K562 (cell line): ENCODE data around the gene PHF10. TPM values are rescaled to one million over a fixed set of nuclear protein-coding genes. Genes with fewer than 3 reads are reported as not detected.

ENCODE experiments used
- ATAC-seq: fragments of 200-7000 bp; cut with Tn5 transposase; 3 replicates; pipeline ENCODE4 v1.9.1; 2020; ENCODE audit warnings: moderate library complexity
- BruUV-seq: library from RNA; stranded (reverse); fragments of 400-500 nt; replicated peaks from 2 replicates; lab custom pipeline; 2021; lab: Mats Ljungman, UMichigan
- CTCF ChIA-PET: fragments of 300-600 bp; formaldehyde crosslinking; extraction: SDS; loops from one replicate; lab custom pipeline; 2021; ENCODE audit warnings: low intra/inter-chr PET ratio; lab: Yijun Ruan, JAX
- POLR2A ChIA-PET: fragments of 300-600, 350-650 bp; sonication (Branson Sonifier 250); formaldehyde crosslinking; extraction: SDS; loops from one replicate; lab custom pipeline; 2021; ENCODE audit warnings: antibody characterized with exemption, inconsistent platforms; lab: Yijun Ruan, JAX
- DNase-seq, 4 experiments: peaks; one replicate each; pipeline versions ENCODE4 v3.0.0 to v3.0.0-alpha.2; 2011 to 2018; ENCODE audit warnings: low spot score in 3 of 4, mixed read lengths in 3 of 4; ENCODE audit errors: extremely low read depth in 1 of 4
- FAIRE-seq: peaks from 2 replicates; lab custom pipeline; 2011; peaks lifted over from hg19 to GRCh38; lab: Jason Lieb, UNC
- H2AFZ ChIP-seq: 2 replicates; pipeline ENCODE4 v1.6.0; 2011; ENCODE audit warnings: low read depth, low read length, control low read depth, inconsistent platforms
- H3K27ac ChIP-seq: fragments of 200-600 bp; 3 replicates; pipeline ENCODE4 v1.8.0; 2011; ENCODE audit warnings: low read depth, mild to moderate bottlenecking, control low read depth, inconsistent platforms, low read length, moderate library complexity, mixed read lengths; ENCODE audit errors: extremely low read depth
- H3K27me3 ChIP-seq, 2 experiments: fragments of 300-600 bp in 1 of 2; 2 replicates in 1 of 2; 3 replicates in 1 of 2; pipeline versions ENCODE4 v1.6.0 to v1.8.0; 2011; ENCODE audit warnings: inconsistent platforms in 2 of 2, low read length in 2 of 2, mild to moderate bottlenecking in 1 of 2, mixed read lengths in 1 of 2, moderate library complexity in 1 of 2; ENCODE audit not compliant: control insufficient read depth in 2 of 2, insufficient read depth in 2 of 2
- H3K36me3 ChIP-seq: fragments of 300-600 bp; 3 replicates; pipeline ENCODE4 v1.8.0; 2011; ENCODE audit warnings: mild to moderate bottlenecking, low read length, inconsistent platforms; ENCODE audit not compliant: control insufficient read depth, insufficient read depth
- H3K4me1 ChIP-seq, 2 experiments: fragments of 200-600 bp in 1 of 2; replicated peaks in 1 of 2; 2 replicates in 1 of 2; 3 replicates in 1 of 2; pipeline versions ENCODE4 v1.5.1 to v1.8.0; 2011; ENCODE audit warnings: inconsistent platforms in 2 of 2, low read length in 2 of 2, mild to moderate bottlenecking in 1 of 2, mixed read lengths in 1 of 2, moderate library complexity in 1 of 2; ENCODE audit not compliant: control insufficient read depth in 2 of 2, insufficient read depth in 2 of 2
- H3K4me2 ChIP-seq: 2 replicates; pipeline ENCODE4 v1.6.1; 2011; ENCODE audit warnings: low read length, control low read depth, inconsistent platforms, mixed read lengths; ENCODE audit not compliant: insufficient read depth
- H3K4me3 ChIP-seq: fragments of 200-600 bp; sonication (generic), shearing (Covaris generic); 2 replicates; pipeline ENCODE4 v1.5.1; 2016; ENCODE audit warnings: control low read depth, inconsistent platforms
- H3K79me2 ChIP-seq: fragments of 200-600 bp; 3 replicates; pipeline ENCODE4 v1.8.0; 2011; ENCODE audit warnings: low read length, inconsistent platforms; ENCODE audit not compliant: control insufficient read depth, insufficient read depth
- H3K9ac ChIP-seq, 2 experiments: 2 replicates each; pipeline versions ENCODE4 v1.6.0 to v1.6.1; 2011; ENCODE audit warnings: low read depth in 2 of 2, low read length in 2 of 2, control low read depth in 1 of 2, inconsistent platforms in 1 of 2, mild to moderate bottlenecking in 1 of 2, mixed read lengths in 1 of 2; ENCODE audit not compliant: insufficient read depth in 1 of 2
- H3K9me1 ChIP-seq: one replicate; pipeline ENCODE4 v1.6.0; 2011; ENCODE audit warnings: inconsistent platforms, mild to moderate bottlenecking, low read length, moderate library complexity; ENCODE audit not compliant: control insufficient read depth, insufficient read depth
- H3K9me3 ChIP-seq: replicated peaks from 2 replicates; pipeline ENCODE4 v1.5.1; 2011; ENCODE audit warnings: low read depth, low read length, inconsistent platforms; ENCODE audit not compliant: control insufficient read depth, insufficient read depth
- H4K20me1 ChIP-seq: replicated peaks from 2 replicates; pipeline ENCODE4 v1.6.1; 2011; ENCODE audit warnings: low read length, inconsistent platforms, mixed read lengths; ENCODE audit not compliant: control insufficient read depth, insufficient read depth
- PURB ChIP-seq: sonication (generic); formaldehyde crosslinking; IDR thresholded peaks from 2 replicates; pipeline ENCODE4 v1.9.0; 2021; ENCODE audit warnings: low read depth, mild to moderate bottlenecking, missing genetic modification reagents
- SIN3B ChIP-seq: fragments of 450-650 bp; IDR thresholded peaks from 2 replicates; pipeline ENCODE4 v1.6.1; 2017; ENCODE audit warnings: low read depth, mild to moderate bottlenecking, moderate library complexity
- ZHX1 ChIP-seq: fragments of 150-350 bp; conservative IDR thresholded peaks from 2 replicates; pipeline ENCODE4 v1.6.1; 2014; ENCODE audit warnings: low read length
- ZNF695 ChIP-seq: fragments of 450-650 bp; formaldehyde crosslinking; IDR thresholded peaks from 2 replicates; pipeline ENCODE4 v1.4.0; 2020; ENCODE audit warnings: mild to moderate bottlenecking, moderate library complexity
- WGBS: fragments of 100-300 bp; shearing (Covaris generic); methylation state at CpG from one replicate; pipeline ENCODE4 v1.1.6; 2016; ENCODE audit warnings: low coverage, mixed read lengths; ENCODE audit not compliant: insufficient coverage; ENCODE audit errors: missing lambda C conversion rate; 5-methylcytosine and 5-hydroxymethylcytosine counted together
- in situ Hi-C: fragments of 300-500 bp; cut with MboI; formaldehyde crosslinking; loops from 4 replicates; pipeline ENCODE4 v1.15.0; 2018; ENCODE audit warnings: inconsistent platforms, mixed read lengths
- intact Hi-C: fragments of 100-400 bp; cut with micrococcal nuclease; formaldehyde crosslinking; loops from 2 replicates; pipeline ENCODE4 v1.14.2; 2022
- polyA plus RNA-seq, 8 experiments: library from polyadenylated mRNA; depleted of rRNA in 4 of 8; stranded (reverse) in 5 of 8; unstranded in 3 of 8; fragments of >200 nt; fragmentation: Nextera tagmentation in 2 of 8; fragmentation: Illumina TruSeq in 1 of 8; extraction: Ambion mirVana in 2 of 8; extraction: Trizol in 1 of 8; gene quantifications; 2 replicates each; pipeline versions ENCODE4 v1.2.1 to v1.2.3, GENCODE V29; 2011 to 2014; ENCODE audit warnings: inconsistent platforms in 1 of 8, missing spikeins in 1 of 8
- total RNA-seq, 7 experiments: library from RNA; depleted of rRNA in 6 of 7; stranded (reverse); fragments of >200 nt in 6 of 7; fragmentation: Illumina TruSeq in 2 of 7; extraction: Trizol in 2 of 7; gene quantifications; 2 replicates each; pipeline versions ENCODE4 v1.2.1 to v1.2.3, GENCODE V29; 2011 to 2021; ENCODE audit warnings: low replicate concordance in 1 of 7
- TF ChIP-seq, protein P1 (sequence below): fragments of 200-600 bp; sonication (generic); IDR thresholded peaks from one replicate; pipeline ENCODE4 v1.6.1; 2012; ENCODE audit warnings: mild to moderate bottlenecking, low read depth, low read length, inconsistent platforms

The PHF10 gene
- total and polyA plus RNA-seq, 9 of the 15 experiments (the other 6 are each of a cell fraction or from before 2014, with no cell fraction given), result 23.9 to 88.9 (median 46.0) TPM

- FAIRE-seq, result peak; percentile 91
- CTCF ChIA-PET, result no interaction called here
- H3K4me3 ChIP-seq, result peak within 1 kb of the TSS; percentile 74
- H3K9me1 ChIP-seq, result peaks cover 2% of the 10 kb centered on the region
- H3K4me1 ChIP-seq, result peaks cover 13 to 19% of the 10 kb centered on the region in 2 experiments; a peak in 4 of 5 replicates
- in situ Hi-C loops (no loop called here), intact Hi-C loops (loop anchor here (1.0 kb wide), 1 partner anchor 49 kb away; the partner anchor contains the start of genes DYNLT2 and ERMARD)
- peak; percentile 93 for ATAC-seq
- H3K36me3 ChIP-seq, result peaks cover 60% of the 10 kb centered on the region
- H3K27ac ChIP-seq, result peak within 1 kb of the TSS; percentile 90
- POLR2A ChIA-PET, result interaction anchor here (0.6 to 5.2 kb wide), 16 partner anchors 8 to 776 kb away, joined by 3 to 24 read pairs (median 6); no protein-coding TSS in a partner anchor
- H3K9me3 ChIP-seq, result no peaks in the 10 kb centered on the region
- peak within 1 kb of the TSS; percentile 95 for H3K4me2 ChIP-seq
- WGBS, result under 1% methylated on average over 78 of the region's 92 CpGs
- H2AFZ ChIP-seq, result peak within 1 kb of the TSS; percentile 89
- H3K27me3 ChIP-seq, result no peaks in the 10 kb centered on the region
- peak within 1 kb of the TSS; percentile 94 to 96 for H3K9ac ChIP-seq
- peaks cover 68% of the 10 kb centered on the region for H3K79me2 ChIP-seq
- no TSS peak for BruUV-seq
- peak; percentile 96 to 99 (median 98) for DNase-seq
- H4K20me1 ChIP-seq, result no peaks in the 10 kb centered on the region; the same call in none of the 2 replicates
- TF ChIP-seq, protein P1, sequence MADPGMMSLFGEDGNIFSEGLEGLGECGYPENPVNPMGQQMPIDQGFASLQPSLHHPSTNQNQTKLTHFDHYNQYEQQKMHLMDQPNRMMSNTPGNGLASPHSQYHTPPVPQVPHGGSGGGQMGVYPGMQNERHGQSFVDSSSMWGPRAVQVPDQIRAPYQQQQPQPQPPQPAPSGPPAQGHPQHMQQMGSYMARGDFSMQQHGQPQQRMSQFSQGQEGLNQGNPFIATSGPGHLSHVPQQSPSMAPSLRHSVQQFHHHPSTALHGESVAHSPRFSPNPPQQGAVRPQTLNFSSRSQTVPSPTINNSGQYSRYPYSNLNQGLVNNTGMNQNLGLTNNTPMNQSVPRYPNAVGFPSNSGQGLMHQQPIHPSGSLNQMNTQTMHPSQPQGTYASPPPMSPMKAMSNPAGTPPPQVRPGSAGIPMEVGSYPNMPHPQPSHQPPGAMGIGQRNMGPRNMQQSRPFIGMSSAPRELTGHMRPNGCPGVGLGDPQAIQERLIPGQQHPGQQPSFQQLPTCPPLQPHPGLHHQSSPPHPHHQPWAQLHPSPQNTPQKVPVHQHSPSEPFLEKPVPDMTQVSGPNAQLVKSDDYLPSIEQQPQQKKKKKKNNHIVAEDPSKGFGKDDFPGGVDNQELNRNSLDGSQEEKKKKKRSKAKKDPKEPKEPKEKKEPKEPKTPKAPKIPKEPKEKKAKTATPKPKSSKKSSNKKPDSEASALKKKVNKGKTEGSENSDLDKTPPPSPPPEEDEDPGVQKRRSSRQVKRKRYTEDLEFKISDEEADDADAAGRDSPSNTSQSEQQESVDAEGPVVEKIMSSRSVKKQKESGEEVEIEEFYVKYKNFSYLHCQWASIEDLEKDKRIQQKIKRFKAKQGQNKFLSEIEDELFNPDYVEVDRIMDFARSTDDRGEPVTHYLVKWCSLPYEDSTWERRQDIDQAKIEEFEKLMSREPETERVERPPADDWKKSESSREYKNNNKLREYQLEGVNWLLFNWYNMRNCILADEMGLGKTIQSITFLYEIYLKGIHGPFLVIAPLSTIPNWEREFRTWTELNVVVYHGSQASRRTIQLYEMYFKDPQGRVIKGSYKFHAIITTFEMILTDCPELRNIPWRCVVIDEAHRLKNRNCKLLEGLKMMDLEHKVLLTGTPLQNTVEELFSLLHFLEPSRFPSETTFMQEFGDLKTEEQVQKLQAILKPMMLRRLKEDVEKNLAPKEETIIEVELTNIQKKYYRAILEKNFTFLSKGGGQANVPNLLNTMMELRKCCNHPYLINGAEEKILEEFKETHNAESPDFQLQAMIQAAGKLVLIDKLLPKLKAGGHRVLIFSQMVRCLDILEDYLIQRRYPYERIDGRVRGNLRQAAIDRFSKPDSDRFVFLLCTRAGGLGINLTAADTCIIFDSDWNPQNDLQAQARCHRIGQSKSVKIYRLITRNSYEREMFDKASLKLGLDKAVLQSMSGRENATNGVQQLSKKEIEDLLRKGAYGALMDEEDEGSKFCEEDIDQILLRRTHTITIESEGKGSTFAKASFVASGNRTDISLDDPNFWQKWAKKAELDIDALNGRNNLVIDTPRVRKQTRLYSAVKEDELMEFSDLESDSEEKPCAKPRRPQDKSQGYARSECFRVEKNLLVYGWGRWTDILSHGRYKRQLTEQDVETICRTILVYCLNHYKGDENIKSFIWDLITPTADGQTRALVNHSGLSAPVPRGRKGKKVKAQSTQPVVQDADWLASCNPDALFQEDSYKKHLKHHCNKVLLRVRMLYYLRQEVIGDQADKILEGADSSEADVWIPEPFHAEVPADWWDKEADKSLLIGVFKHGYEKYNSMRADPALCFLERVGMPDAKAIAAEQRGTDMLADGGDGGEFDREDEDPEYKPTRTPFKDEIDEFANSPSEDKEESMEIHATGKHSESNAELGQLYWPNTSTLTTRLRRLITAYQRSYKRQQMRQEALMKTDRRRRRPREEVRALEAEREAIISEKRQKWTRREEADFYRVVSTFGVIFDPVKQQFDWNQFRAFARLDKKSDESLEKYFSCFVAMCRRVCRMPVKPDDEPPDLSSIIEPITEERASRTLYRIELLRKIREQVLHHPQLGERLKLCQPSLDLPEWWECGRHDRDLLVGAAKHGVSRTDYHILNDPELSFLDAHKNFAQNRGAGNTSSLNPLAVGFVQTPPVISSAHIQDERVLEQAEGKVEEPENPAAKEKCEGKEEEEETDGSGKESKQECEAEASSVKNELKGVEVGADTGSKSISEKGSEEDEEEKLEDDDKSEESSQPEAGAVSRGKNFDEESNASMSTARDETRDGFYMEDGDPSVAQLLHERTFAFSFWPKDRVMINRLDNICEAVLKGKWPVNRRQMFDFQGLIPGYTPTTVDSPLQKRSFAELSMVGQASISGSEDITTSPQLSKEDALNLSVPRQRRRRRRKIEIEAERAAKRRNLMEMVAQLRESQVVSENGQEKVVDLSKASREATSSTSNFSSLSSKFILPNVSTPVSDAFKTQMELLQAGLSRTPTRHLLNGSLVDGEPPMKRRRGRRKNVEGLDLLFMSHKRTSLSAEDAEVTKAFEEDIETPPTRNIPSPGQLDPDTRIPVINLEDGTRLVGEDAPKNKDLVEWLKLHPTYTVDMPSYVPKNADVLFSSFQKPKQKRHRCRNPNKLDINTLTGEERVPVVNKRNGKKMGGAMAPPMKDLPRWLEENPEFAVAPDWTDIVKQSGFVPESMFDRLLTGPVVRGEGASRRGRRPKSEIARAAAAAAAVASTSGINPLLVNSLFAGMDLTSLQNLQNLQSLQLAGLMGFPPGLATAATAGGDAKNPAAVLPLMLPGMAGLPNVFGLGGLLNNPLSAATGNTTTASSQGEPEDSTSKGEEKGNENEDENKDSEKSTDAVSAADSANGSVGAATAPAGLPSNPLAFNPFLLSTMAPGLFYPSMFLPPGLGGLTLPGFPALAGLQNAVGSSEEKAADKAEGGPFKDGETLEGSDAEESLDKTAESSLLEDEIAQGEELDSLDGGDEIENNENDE, result no peak
- no peak for TF ChIP-seq PURB (CRISPR knock-in tag)
- TF ChIP-seq ZHX1, result peak; percentile 87
- TF ChIP-seq SIN3B, result peak; percentile 63
- TF ChIP-seq ZNF695 (CRISPR knock-in tag), result no peak
Measured at GRCh38 chr6:169701954-169702839, 22.1 kb downstream of the PHF10 start, which contains the start of the genes C6orf120 and WDR27. TSS of gene C6orf120 (plus strand) at chr6:169702126. CDS start at chr6:169702460, 334 bp downstream. TSS of gene WDR27 (minus strand) at chr6:169702029. CDS start at chr6:169689005, 13,024 bp downstream.
